ENCODE results near the gene RALB.

Gene RALB

DNA sequence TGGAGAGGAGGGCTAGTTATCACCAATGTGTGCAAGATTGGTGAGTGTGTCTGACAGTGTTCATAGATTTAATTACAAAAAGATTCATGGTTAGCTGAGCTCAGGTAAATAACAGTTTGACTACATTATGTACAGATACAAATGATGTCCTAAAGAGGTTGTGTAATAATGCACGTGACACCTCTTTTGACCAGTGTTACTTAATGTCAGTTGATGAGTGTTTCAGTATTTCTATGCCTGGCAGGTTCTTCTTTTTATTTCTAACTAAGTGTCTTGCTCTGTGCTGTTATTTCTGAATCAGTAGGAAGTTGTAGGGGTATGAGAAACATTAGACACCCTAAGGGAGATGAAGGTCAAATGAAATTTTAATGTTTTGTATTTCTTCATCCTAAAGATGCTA is 85.4 kb downstream of the RALB start:
- DNase-seq (ENCODE audit: low read depth): no peak

GRCh38 chr2:120341977-120342376 is 89.3 kb downstream of the RALB start:
- DNase-seq (ENCODE audit: low read depth): no peak

DNA sequence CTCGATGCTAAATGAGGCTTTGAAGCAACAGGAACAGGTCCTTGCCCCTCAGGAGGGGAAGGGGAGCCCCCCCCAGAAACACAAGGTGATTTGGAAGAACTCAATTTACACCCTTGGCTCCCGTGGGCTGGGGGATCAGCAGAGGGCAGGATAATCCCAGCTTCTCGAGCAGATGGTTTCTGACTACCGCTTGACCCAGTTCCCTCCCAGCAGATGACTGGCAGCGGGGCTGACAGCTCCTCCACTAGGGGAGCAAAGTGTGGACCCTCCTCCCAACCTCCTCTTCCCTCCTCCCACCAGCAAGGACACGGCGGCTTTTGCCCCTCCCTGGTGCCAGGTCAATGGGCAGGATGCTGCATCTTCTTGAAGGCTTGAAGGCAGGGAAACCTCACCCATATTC is 89.8 kb downstream of the RALB start:
- no peak for DNase-seq (ENCODE audit: low read depth)

GRCh38 chr2:120343100-120343432 is 90.4 kb downstream of the RALB start:
- no peak for DNase-seq (ENCODE audit: low read depth)

- peak; percentile 35 for DNase-seq (ENCODE audit: low read depth)
Measured at GRCh38 chr2:120343433-120344105, 90.9 kb downstream of the RALB start.
